Adipocyte (in vitro differentiated cells): ENCODE measurements around the gene DLK2.
"Not testable (repeated sequence)": the region's sequence is repeated elsewhere in the genome, so short reads cannot be mapped to it uniquely, and the experiment has no call there.

Source experiments
- DNase-seq: peaks from one replicate; pipeline ENCODE4 v3.0.0-alpha.2; 2015; ENCODE audit warnings: low read depth
- H3K27me3 ChIP-seq: replicated peaks from 2 replicates; pipeline ENCODE4 v1.7.0; 2013; ENCODE audit warnings: mild to moderate bottlenecking, low read length, moderate library complexity; ENCODE audit not compliant: control insufficient read depth, insufficient read depth
- H3K36me3 ChIP-seq: 2 replicates; pipeline ENCODE4 v1.7.0; 2013; ENCODE audit warnings: low read length, mild to moderate bottlenecking, moderate library complexity; ENCODE audit not compliant: control insufficient read depth, insufficient read depth, severe bottlenecking
- H3K4me1 ChIP-seq: 2 replicates; pipeline ENCODE4 v1.7.0; 2013; ENCODE audit warnings: mild to moderate bottlenecking, low read length, moderate library complexity; ENCODE audit not compliant: control insufficient read depth, insufficient read depth
- H3K4me3 ChIP-seq: 2 replicates; pipeline ENCODE4 v1.7.0; 2013; ENCODE audit warnings: mild to moderate bottlenecking, low read length, moderate library complexity
- H3K9ac ChIP-seq: 2 replicates; pipeline ENCODE4 v1.7.0; 2013; ENCODE audit warnings: mild to moderate bottlenecking, low read length, moderate library complexity
- H3K9me3 ChIP-seq: 2 replicates; pipeline ENCODE4 v1.7.0; 2013; ENCODE audit warnings: mild to moderate bottlenecking, low read length, moderate library complexity; ENCODE audit not compliant: control insufficient read depth

DLK2 gene

DNA sequence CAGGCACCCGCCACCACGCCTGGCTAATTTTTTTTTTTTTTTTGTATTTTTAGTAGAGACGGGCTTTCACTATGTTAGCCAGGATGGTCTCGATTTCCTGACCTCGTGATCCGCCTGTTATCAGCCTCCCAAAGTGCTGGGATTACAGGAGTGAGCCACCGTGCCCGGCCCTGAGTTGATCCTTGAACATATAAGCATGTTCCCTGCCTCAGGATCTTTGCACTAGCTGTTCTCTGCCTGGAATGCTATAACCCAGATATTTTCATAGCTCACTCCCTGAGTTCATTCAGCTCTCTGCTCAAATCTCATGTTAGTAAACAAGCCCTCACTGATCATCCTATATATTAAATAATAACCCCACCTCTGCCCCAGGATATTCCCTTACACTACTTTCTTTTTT is 9.0 kb upstream of the DLK2 start:
- Histone ChIP-seq H3K9me3 (peaks cover 5% of the 10 kb centered on the region), H3K9ac (no peak overlapping the region), H3K4me3 (no peak overlapping the region), H3K4me1 (no peaks in the 10 kb centered on the region), H3K27me3 (peaks cover 32% of the 10 kb centered on the region), H3K36me3 (no peaks in the 10 kb centered on the region)
- no peak for DNase-seq

DNA sequence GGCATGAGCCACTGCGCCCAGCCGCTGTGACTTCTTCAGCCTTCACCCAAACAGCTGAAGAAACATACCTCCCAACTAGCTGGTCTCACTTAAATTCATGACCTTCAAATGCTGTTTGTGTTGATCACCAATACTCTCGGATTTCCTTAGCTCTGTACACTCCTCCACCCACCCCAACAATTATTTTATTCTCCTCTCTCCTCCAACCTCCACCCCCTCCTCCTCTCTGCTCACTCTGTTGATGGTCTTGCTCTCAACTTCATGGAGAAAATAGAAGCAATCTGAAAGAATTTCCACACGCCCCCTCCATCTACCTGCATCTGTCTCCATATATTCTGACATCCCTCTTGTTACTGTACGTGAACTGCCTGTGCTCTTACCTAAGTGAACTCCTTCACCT is 6.6 kb upstream of the DLK2 start:
- no peak overlapping the region for H3K4me3 ChIP-seq
- no peaks in the 10 kb centered on the region for H3K36me3 ChIP-seq
- DNase-seq, result no peak
- H3K4me1 ChIP-seq, result no peaks in the 10 kb centered on the region
- H3K27me3 ChIP-seq, result peaks cover 20% of the 10 kb centered on the region
- H3K9ac ChIP-seq, result no peak overlapping the region
- H3K9me3 ChIP-seq, result peaks cover 5% of the 10 kb centered on the region

- Histone ChIP-seq H3K9ac (no peak overlapping the region), H3K4me1 (peaks cover 3% of the 10 kb centered on the region), H3K36me3 (no peaks in the 10 kb centered on the region), H3K27me3 (peaks cover 31% of the 10 kb centered on the region), H3K9me3 (peaks cover 5% of the 10 kb centered on the region), H3K4me3 (no peak overlapping the region)
- DNase-seq, result no peak
Measured at GRCh38 chr6:43460032-43460431, 4.7 kb upstream of the DLK2 start.

DNA sequence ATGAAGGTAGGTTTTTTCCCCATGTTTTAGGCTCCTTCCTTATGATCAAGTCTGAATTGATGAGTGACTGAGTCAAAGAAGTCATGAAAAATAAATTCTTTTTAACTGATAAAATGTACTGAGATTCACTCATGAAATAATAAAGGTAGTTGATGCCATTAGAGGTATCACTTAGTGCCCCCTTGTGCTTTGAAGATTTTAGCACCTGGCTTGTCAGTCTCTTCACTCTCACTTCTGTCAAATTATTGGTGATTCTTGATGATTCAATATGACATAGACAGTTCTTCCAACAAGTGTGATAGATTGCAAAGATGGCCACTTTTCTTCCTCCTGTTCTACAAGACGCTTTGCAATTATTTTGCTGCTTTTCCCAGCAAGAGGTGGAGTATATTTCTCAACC is 4.2 kb upstream of the DLK2 start:
- H3K4me3 ChIP-seq, result no peak overlapping the region
- H3K36me3 ChIP-seq, result no peaks in the 10 kb centered on the region
- no peak for DNase-seq
- H3K4me1 ChIP-seq, result peaks cover 3% of the 10 kb centered on the region
- no peak overlapping the region for H3K9ac ChIP-seq
- peaks cover 31% of the 10 kb centered on the region for H3K27me3 ChIP-seq
- H3K9me3 ChIP-seq, result peaks cover 5% of the 10 kb centered on the region

DNA sequence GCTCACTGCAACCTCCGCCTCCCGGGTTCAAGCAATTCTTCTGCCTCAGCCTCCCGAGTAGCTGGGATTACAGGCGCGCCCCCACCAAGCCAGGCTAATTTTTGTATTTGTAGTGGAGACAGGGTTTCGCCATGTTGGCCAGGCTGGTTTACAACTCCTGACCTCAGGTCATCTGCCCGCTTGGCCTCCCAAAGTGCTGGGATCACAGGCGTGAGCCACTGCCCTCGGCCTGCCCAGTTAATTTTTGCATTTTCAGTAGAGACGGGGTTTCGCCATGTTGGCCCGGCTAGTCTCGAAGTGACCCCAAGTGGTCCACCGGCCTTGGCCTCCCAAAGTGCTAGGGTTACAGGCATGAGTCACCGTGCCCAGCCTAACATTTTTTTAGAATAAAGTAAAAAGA is 2.8 kb upstream of the DLK2 start:
- not testable (repeated sequence) for DNase-seq, H3K9me3 ChIP-seq, H3K4me3 ChIP-seq, H3K36me3 ChIP-seq, H3K9ac ChIP-seq, H3K4me1 ChIP-seq
- H3K27me3 ChIP-seq, result peaks cover 28% of the 10 kb centered on the region

- Histone ChIP-seq H3K9me3 (peaks cover 5% of the 10 kb centered on the region), H3K4me3 (no peak overlapping the region), H3K9ac (no peak overlapping the region), H3K27me3 (peaks cover 25% of the 10 kb centered on the region), H3K36me3 (no peaks in the 10 kb centered on the region), H3K4me1 (peaks cover 3% of the 10 kb centered on the region)
- DNase-seq, result no peak
Measured at GRCh38 chr6:43457643-43458042, 2.3 kb upstream of the DLK2 start.

DNA sequence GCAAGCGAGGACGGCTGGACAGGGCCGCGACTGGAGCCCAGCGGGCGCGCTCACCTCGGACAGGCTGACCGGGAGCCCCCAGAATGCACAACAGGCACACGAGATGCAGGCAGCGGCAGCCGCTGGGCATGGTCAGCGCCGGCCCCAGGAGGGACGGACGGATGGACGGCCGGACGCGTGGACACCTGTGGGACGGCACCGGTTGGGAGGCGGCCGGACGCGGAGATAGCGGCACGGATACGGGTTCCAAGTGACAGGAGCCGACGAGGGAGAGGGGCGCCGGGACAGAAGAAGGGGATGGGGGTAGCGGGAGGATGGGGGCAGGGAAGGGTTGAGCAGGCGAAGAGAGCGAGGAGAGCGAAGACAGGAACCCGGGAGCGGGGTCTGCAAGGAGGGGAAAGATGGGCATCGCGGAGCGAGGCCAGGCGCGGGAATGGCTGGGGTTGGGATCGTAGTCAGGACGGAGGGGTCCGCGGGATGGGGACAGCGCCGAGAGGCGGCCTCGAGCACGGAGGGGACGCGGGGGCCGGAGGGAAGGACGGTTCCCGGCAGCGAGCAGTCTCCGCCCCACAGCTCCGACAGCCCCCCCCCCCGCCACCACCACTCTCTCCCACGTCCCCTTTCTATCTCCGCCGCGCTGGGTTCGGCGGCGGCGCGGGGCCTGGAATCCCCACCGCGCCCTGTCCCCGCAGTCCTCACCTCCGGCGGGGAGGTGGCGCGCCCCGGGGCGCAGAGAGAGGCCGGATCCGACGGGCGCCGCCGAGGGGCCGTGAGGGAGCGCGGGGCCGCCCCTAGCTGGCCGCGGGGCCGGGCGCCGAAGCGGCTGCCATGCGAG is 435 bp downstream of the DLK2 start:
- H3K4me3 ChIP-seq, result peak overlapping the region; percentile 68
- peaks cover 2% of the 10 kb centered on the region for H3K9me3 ChIP-seq
- DNase-seq, result peak; percentile 94
- H3K27me3 ChIP-seq, result peaks cover 14% of the 10 kb centered on the region
- H3K36me3 ChIP-seq, result peaks cover 23% of the 10 kb centered on the region
- no peak overlapping the region for H3K9ac ChIP-seq
- peaks cover 3% of the 10 kb centered on the region for H3K4me1 ChIP-seq

DNA sequence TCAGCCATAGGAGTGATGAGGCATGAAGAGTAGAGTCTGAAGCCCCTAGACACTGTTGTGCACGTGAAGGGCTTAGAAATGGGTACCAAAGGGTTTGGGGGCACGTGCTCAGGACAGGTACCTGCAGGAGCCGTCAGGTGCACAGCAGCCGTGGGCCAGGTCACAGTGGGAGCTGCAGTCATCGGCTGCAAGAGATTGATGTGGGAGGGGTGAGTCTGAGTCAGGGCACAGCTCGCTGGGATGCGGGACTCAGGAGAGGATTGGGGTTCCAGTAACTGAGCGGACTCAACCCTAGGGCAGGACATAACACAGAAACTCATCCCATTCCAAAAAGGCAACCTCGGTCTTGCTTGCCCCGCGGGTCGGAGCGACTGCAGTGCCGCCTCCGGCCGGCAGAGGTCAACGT is 1.1 kb downstream of the DLK2 start:
- H3K27me3 ChIP-seq, result peaks cover 11% of the 10 kb centered on the region
- H3K9ac ChIP-seq, result no peak overlapping the region
- peaks cover 3% of the 10 kb centered on the region for H3K4me1 ChIP-seq
- no peak overlapping the region for H3K4me3 ChIP-seq
- DNase-seq, result no peak
- H3K36me3 ChIP-seq, result peaks cover 29% of the 10 kb centered on the region
- H3K9me3 ChIP-seq, result no peaks in the 10 kb centered on the region

DNA sequence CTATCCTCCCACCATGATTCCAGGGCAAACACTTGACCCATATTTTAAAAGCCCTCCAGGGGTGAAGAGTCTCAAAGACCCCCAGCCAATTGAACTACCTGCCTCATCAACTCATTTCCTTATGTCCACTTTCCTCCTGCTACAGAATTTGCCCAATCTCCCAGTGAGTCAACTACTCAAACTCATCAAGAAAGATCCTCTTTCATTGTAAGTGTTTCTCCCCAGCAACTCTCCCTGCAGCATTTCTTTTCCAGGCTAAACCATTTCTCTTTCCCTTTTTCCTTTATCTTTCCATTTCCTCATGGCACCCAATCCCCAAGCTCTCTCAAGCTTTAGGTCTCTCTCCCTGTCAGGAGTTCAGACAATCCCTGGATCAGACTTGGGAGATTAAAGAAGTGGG is 1.5 kb downstream of the DLK2 start:
- Histone ChIP-seq H3K9me3 (no peaks in the 10 kb centered on the region), H3K4me3 (no peak overlapping the region), H3K4me1 (peaks cover 3% of the 10 kb centered on the region), H3K9ac (no peak overlapping the region), H3K27me3 (peaks cover 11% of the 10 kb centered on the region), H3K36me3 (peaks cover 34% of the 10 kb centered on the region)
- DNase-seq, result no peak

DNA sequence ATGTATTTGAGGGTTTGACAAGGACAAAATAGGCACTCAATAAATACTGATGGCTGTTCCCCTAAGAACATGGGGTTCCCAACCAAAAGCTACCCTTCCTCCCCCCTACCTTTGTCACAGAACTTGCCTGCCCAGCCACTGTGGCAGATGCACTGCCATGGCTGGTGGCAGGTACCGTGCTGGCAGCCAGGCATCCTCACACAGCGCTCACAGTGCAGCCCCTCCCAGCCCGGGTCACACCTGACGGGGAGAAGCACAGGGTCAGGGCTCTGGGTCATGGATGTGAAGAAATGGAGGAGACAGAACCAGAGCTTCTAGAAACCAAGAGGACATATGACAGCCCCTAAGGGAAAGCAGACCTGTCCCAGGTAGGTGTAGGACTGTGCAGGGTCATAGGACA is 2.5 kb downstream of the DLK2 start:
- peaks cover 3% of the 10 kb centered on the region for H3K4me1 ChIP-seq
- H3K4me3 ChIP-seq, result no peak overlapping the region
- H3K36me3 ChIP-seq, result peaks cover 43% of the 10 kb centered on the region
- no peak for DNase-seq
- no peaks in the 10 kb centered on the region for H3K9me3 ChIP-seq
- H3K9ac ChIP-seq, result no peak overlapping the region
- H3K27me3 ChIP-seq, result peaks cover 11% of the 10 kb centered on the region

GRCh38 chr6:43451939-43452338 is 3.4 kb downstream of the DLK2 start:
- Histone ChIP-seq H3K9me3 (no peaks in the 10 kb centered on the region), H3K36me3 (peaks cover 53% of the 10 kb centered on the region), H3K9ac (no peak overlapping the region), H3K4me3 (no peak overlapping the region), H3K4me1 (peaks cover 3% of the 10 kb centered on the region), H3K27me3 (peaks cover 11% of the 10 kb centered on the region)
- DNase-seq, result no peak

- H3K4me1 ChIP-seq, result peaks cover 3% of the 10 kb centered on the region
- H3K36me3 ChIP-seq, result peaks cover 55% of the 10 kb centered on the region
- H3K27me3 ChIP-seq, result peaks cover 8% of the 10 kb centered on the region
Measured at GRCh38 chr6:43451348-43451747, 4.0 kb downstream of the DLK2 start.

More at GRCh38 chr6:43451348-43451747, 4.0 kb downstream of the DLK2 start:
- DNase-seq, result no peak
- H3K4me3 ChIP-seq, result no peak overlapping the region
- no peaks in the 10 kb centered on the region for H3K9me3 ChIP-seq
- no peak overlapping the region for H3K9ac ChIP-seq
